Left lung (tissue), 10 donors: ENCODE measurements around the gene EXD3. TPM values are rescaled to one million over a fixed set of nuclear protein-coding genes. Genes with fewer than 3 reads are reported as not detected.
A peak's percentile ranks its signal among the peaks of the same experiment; 100 is the strongest.

Experiments used
- ATAC-seq: fragments of 200-7000 bp; cut with Tn5 transposase; one replicate; pipeline ENCODE4 v1.9.1; 2020; ENCODE audit warnings: moderate library complexity
- DNase-seq, 4 donors: peaks; one replicate each; pipeline ENCODE4 v3.0.0-alpha.2; 2013 to 2020
- H3K27ac ChIP-seq, 2 donors: fragments of 200-600 bp; sonication (generic) in 1 of 2; one replicate each; pipeline versions ENCODE4 v1.5.0 to v1.8.0; 2020 to 2021
- H3K27me3 ChIP-seq, 2 donors: fragments of 200-600 bp; sonication (generic) in 1 of 2; one replicate each; pipeline versions ENCODE4 v1.5.0 to v1.8.0; 2020 to 2021
- H3K36me3 ChIP-seq, 2 donors: fragments of 200-600 bp; sonication (generic) in 1 of 2; one replicate each; pipeline versions ENCODE4 v1.5.0 to v1.8.0; 2020 to 2021
- H3K4me1 ChIP-seq, 2 donors: fragments of 200-600 bp; one replicate each; pipeline ENCODE4 v1.8.0; 2021
- H3K4me3 ChIP-seq, 2 donors: fragments of 200-600 bp; sonication (generic) in 1 of 2; one replicate each; pipeline versions ENCODE4 v1.5.0 to v1.8.0; 2020 to 2021; ENCODE audit warnings: mild to moderate bottlenecking in 1 of 2
- H3K9me3 ChIP-seq, 2 donors: fragments of 200-600 bp; sonication (generic) in 1 of 2; one replicate each; pipeline versions ENCODE4 v1.5.0 to v1.8.0; 2020 to 2021
- intact Hi-C, 2 donors: fragments of 100-400 bp; cut with DNase I; formaldehyde crosslinking; loops; one replicate each; pipeline versions ENCODE4 v1.11.2 to v1.14.2; 2022
- polyA plus RNA-seq, 6 donors: library from polyadenylated mRNA; unstranded; fragments of 120-200 nt; gene quantifications; one replicate each; pipeline ENCODE4 v1.2.1, GENCODE V29; 2013; ENCODE audit not compliant: insufficient read length in 6 of 6
- total RNA-seq, 2 donors: library from RNA; stranded (reverse); fragmentation: NEBNext Ultra II Directional; extraction: Animal tissue kit (Norgen Biotek cat#: 25700); gene quantifications; one replicate each; pipeline ENCODE4 v1.2.1, GENCODE V29; 2021
- TF ChIP-seq, protein P1 (sequence below), 2 donors: fragments of 200-600 bp; sonication (generic) in 1 of 2; IDR thresholded peaks; one replicate each; pipeline versions ENCODE4 v1.5.0 to v1.8.0; 2021; ENCODE audit warnings: antibody characterized with exemption in 2 of 2
- donor health status: DM: no; HTN: yes; CAD: no.
- donor health status: DM: no; HTN: no; CAD: no.

The EXD3 gene
- total and polyA plus RNA-seq, 8 donors, result 13.2 to 21.8 (median 16.6) TPM

DNA sequence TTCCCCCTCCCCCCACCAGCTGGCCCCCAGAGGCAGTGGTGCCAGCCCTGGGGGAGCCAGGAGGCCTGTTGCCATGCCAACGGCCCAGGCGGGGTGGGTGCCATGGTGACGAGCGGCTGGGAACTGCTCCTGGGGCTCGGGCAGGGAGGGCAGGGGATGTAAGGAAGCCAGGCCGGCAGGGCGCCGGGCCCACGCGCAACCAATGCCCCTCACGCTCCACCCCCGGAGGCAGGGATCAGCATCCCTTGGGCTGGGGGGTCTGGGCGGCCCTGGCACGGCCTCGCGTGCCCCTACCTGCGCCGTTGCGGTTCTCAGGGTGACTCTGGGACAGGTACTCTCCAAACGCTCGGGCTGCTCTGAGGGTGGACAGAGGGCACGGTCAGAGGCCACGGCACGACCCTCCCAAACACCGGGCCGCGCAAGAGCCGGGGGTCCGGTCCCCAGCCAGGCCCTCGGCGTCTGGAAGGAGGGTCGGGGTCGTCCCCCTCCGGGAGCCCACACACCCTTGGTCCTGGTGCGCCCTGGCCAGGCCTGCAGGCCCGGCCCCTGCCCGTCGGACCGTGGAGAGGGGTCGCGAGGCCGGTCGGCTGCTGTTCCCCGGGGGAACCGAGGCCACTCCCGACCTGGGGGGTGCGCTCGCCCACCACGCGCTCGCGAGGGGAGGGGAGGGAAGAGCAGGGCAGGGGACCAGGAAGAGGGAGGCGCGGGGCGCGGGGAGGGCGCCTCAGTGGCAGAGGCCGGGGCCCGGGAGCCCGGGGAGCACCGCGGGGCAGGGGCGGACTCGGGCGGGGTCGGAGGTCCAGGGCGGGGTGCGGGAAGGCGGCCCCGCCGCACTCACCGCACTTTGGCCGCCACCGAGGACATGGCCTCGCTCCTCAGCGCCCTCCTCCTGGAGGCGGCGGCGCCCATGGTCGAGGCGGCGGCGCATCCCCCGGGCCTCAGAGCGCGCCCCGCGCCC lies 35.5 kb upstream of the EXD3 start:
- ATAC-seq (no peak), DNase-seq (peak in 3 of 4 donors; percentile 29 to 84 (median 36))
- Histone ChIP-seq H3K4me3 (peak overlapping the region; percentile 52 to 65), H3K4me1 (peaks cover 11 to 42% of the 10 kb centered on the region in 2 donors), H3K27me3 (peaks cover 0 to 27% of the 10 kb centered on the region in 2 donors), H3K9me3 (no peaks in the 10 kb centered on the region), H3K27ac (no peak overlapping the region), H3K36me3 (peaks cover 0 to 7% of the 10 kb centered on the region in 2 donors)
- TF ChIP-seq, protein P1, sequence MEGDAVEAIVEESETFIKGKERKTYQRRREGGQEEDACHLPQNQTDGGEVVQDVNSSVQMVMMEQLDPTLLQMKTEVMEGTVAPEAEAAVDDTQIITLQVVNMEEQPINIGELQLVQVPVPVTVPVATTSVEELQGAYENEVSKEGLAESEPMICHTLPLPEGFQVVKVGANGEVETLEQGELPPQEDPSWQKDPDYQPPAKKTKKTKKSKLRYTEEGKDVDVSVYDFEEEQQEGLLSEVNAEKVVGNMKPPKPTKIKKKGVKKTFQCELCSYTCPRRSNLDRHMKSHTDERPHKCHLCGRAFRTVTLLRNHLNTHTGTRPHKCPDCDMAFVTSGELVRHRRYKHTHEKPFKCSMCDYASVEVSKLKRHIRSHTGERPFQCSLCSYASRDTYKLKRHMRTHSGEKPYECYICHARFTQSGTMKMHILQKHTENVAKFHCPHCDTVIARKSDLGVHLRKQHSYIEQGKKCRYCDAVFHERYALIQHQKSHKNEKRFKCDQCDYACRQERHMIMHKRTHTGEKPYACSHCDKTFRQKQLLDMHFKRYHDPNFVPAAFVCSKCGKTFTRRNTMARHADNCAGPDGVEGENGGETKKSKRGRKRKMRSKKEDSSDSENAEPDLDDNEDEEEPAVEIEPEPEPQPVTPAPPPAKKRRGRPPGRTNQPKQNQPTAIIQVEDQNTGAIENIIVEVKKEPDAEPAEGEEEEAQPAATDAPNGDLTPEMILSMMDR (IDR thresholded peaks at IDR 0.05), result no peak
- intact Hi-C loops, result no loop called here

DNA sequence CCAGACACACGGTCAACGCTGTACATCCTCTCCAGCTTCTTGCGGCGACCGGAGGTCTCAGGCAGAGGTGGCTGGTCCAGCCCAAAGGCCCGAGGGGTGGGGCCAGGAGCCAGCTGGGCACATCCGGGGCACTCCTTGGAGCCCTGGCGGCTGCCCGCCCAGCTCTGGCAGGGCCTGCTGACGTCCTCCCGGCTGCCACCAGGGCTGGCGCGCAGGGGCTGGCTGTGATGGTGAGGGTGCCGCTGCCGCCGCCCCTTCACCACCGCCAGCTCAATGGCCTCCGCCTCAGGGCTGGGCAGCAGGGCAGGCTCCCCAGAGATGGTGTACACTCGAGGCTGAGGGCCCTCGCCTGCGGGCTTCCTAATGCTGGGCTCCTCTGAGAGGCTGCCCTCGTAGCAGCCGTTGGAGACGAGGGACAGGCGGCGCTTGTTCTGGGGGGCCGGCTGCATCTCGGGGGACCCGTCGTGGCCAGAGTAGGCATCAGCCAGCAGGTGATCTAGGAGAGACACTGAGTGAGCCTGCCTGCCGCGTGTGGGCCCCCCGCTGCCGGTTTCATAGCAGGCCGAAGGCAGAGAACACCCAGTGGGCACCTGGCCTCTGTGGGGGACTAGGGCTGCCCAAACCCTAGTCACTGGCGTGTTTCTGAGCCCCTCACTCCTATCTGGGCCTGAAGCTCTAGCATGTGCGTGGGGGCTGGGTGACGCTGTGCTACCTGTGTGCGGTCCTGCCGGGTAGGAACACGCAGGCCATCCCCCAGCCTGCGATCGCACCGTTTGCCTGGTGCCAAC lies 34.6 kb upstream of the EXD3 start:
- TF ChIP-seq, protein P1 (IDR thresholded peaks at IDR 0.05), result no peak
- Histone ChIP-seq H3K4me1 (peaks cover 11 to 51% of the 10 kb centered on the region in 2 donors), H3K27ac (no peak overlapping the region), H3K9me3 (no peaks in the 10 kb centered on the region), H3K27me3 (peaks cover 0 to 22% of the 10 kb centered on the region in 2 donors), H3K36me3 (peaks cover 0 to 13% of the 10 kb centered on the region in 2 donors), H3K4me3 (peak overlapping the region in 1 of 2 donors; percentile 65)
- no peak for ATAC-seq
- DNase-seq, result peak in 2 of 4 donors; percentile 32 to 73
- intact Hi-C loops, result no loop called here

DNA sequence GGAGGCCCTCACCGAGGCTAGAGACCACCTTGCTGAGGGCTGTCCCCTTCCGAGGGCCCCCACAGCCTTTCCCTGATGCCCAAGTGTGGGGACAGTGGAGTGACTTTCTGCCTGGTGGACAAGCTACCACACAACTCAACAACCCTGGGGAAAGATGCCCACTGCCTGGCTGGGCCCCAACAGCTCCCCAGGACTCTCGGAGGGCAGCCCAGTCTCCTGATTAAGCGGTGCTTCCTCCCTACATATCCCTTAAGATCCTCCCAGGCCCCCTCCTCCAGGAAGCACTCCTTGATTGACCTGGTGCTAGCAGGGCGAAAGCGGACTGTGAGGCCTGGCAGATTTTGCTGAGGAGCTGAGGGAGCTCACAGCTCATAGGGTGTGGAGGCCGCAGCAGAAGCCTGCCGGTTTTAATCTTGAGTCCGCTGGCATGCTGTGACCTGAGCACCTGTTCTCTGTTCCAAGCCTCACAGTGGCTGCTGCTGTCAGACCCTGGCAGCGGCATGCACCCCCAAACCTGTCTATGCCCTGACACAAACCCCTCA lies 34.0 kb upstream of the EXD3 start:
- Histone ChIP-seq H3K4me1 (peaks cover 11 to 53% of the 10 kb centered on the region in 2 donors), H3K9me3 (no peaks in the 10 kb centered on the region), H3K36me3 (peaks cover 0 to 16% of the 10 kb centered on the region in 2 donors), H3K4me3 (no peak overlapping the region), H3K27ac (no peak overlapping the region), H3K27me3 (peaks cover 0 to 16% of the 10 kb centered on the region in 2 donors)
- intact Hi-C loops, result no loop called here
- no peak for ATAC-seq
- peak in 2 of 4 donors; percentile 32 to 42 for DNase-seq
- TF ChIP-seq, protein P1 (IDR thresholded peaks at IDR 0.05), result no peak

DNA sequence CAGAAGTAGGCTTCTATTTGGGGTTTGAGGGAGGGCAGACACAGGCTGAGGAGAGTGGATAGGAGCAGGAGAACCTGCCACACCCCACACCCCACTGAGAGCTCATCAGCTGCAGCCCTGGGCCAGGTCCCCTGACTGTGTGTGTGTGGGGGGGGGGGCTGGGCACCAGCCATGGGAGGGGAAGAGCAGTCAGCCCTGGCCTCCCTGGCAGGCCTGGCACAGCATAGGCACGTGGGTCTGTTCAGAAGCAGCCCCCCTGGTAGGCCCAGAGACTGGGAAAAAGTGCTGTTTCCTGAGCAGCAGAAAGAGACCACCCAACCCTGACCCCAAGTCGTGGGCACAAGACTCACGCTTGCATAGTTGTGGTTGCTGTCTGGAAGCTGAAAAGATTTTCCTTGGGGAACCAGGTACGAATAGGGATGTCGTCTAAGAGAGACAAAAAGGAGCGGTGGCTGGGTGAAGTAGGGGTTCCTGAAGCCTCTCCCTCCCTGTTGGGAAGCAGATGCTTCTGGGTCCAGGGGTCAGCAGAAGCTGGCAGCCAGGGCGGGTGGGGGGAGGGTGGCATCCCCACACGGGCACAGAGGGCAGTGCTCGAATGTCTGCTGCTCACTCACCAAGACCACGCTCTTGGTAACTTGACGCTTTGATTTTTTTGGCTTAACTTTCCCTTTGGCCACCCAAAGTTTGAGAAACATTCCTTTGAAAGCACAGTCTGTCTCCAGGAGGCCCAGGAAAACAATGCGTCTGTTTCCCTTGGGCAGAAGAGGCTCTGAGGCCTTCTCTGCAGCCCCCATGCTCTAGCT lies 33.3 kb upstream of the EXD3 start:
- Histone ChIP-seq H3K4me1 (peaks cover 11 to 47% of the 10 kb centered on the region in 2 donors), H3K9me3 (no peaks in the 10 kb centered on the region), H3K4me3 (no peak overlapping the region), H3K27ac (no peak overlapping the region), H3K27me3 (peaks cover 0 to 9% of the 10 kb centered on the region in 2 donors), H3K36me3 (peaks cover 0 to 16% of the 10 kb centered on the region in 2 donors)
- TF ChIP-seq, protein P1 (IDR thresholded peaks at IDR 0.05), result no peak
- intact Hi-C loops, result no loop called here
- peak in 2 of 4 donors; percentile 28 to 39 for DNase-seq
- no peak for ATAC-seq
